Keratinocyte (primary cell): ENCODE measurements around the gene INPP5A. TPM values are rescaled to one million over a fixed set of nuclear protein-coding genes. Genes with fewer than 3 reads are reported as not detected.

Experiments
- DNase-seq: peaks from one replicate; pipeline ENCODE4 v3.0.0-alpha.2; 2011; ENCODE audit warnings: low read depth, missing footprints, low spot score
- FAIRE-seq: peaks from 2 replicates; lab custom pipeline; 2011; peaks lifted over from hg19 to GRCh38; lab: Jason Lieb, UNC
- H2AFZ ChIP-seq: 2 replicates; pipeline ENCODE4 v1.6.0; 2012; ENCODE audit warnings: low read length, control low read depth, inconsistent platforms; ENCODE audit not compliant: control insufficient read depth
- H3K27ac ChIP-seq: 2 replicates; pipeline ENCODE4 v1.5.1; 2011; ENCODE audit warnings: low read length; ENCODE audit not compliant: control insufficient read depth, insufficient read depth
- H3K27me3 ChIP-seq: 3 replicates; pipeline ENCODE4 v1.6.0; 2011; ENCODE audit warnings: low read length; ENCODE audit not compliant: control insufficient read depth, insufficient read depth; ENCODE audit errors: extremely low read depth
- H3K36me3 ChIP-seq, 2 experiments: 2 replicates in 1 of 2; 3 replicates in 1 of 2; pipeline ENCODE4 v1.5.1; 2011; ENCODE audit warnings: low read length in 2 of 2, mild to moderate bottlenecking in 1 of 2; ENCODE audit not compliant: control insufficient read depth in 2 of 2, insufficient read depth in 2 of 2; ENCODE audit errors: extremely low read depth in 1 of 2
- H3K4me1 ChIP-seq: 3 replicates; pipeline ENCODE4 v1.5.1; 2011; ENCODE audit warnings: low read length; ENCODE audit not compliant: control insufficient read depth, insufficient read depth; ENCODE audit errors: extremely low read depth
- H3K4me2 ChIP-seq: 3 replicates; pipeline ENCODE4 v1.6.0; 2011; ENCODE audit warnings: low read depth, low read length; ENCODE audit not compliant: control insufficient read depth, insufficient read depth; ENCODE audit errors: extremely low read depth
- H3K4me3 ChIP-seq, 3 experiments: fragments of 200-600 bp in 1 of 3; sonication (generic) in 1 of 3; 2 replicates in 2 of 3; 3 replicates in 1 of 3; pipeline ENCODE4 v1.5.1; 2011 to 2016; ENCODE audit warnings: low read length in 3 of 3, mild to moderate bottlenecking in 3 of 3, control low read depth in 2 of 3, inconsistent platforms in 1 of 3, low read depth in 1 of 3, mixed read lengths in 1 of 3, mixed run types in 1 of 3, moderate library complexity in 1 of 3; ENCODE audit not compliant: control insufficient read depth in 2 of 3, insufficient read depth in 2 of 3; ENCODE audit errors: extremely low read depth in 1 of 3
- H3K79me2 ChIP-seq: 2 replicates; pipeline ENCODE4 v1.6.0; 2012; ENCODE audit warnings: low read length; ENCODE audit not compliant: control insufficient read depth, insufficient read depth
- H3K9ac ChIP-seq: 3 replicates; pipeline ENCODE4 v1.6.0; 2011; ENCODE audit warnings: low read length; ENCODE audit not compliant: control insufficient read depth, insufficient read depth; ENCODE audit errors: extremely low read depth
- H3K9me1 ChIP-seq: 3 replicates; pipeline ENCODE4 v1.6.0; 2011; ENCODE audit warnings: low read length; ENCODE audit not compliant: control insufficient read depth, insufficient read depth; ENCODE audit errors: extremely low read depth
- H3K9me3 ChIP-seq: 2 replicates; pipeline ENCODE4 v1.5.1; 2012; ENCODE audit warnings: low read depth, low read length; ENCODE audit not compliant: control insufficient read depth
- H4K20me1 ChIP-seq: 3 replicates; pipeline ENCODE4 v1.6.0; 2011; ENCODE audit warnings: low read length; ENCODE audit not compliant: control insufficient read depth, insufficient read depth; ENCODE audit errors: extremely low read depth
- EZH2 ChIP-seq: IDR thresholded peaks from one replicate; pipeline ENCODE4 v1.6.1; 2012; ENCODE audit warnings: inconsistent platforms, mild to moderate bottlenecking, low read length, moderate library complexity
- dilution Hi-C: fragments of 300-500 bp; cut with MboI; formaldehyde crosslinking; loops from one replicate; pipeline ENCODE4 v1.7.0; 2020; ENCODE audit warnings: low sequenced_read_pairs; ENCODE audit not compliant: extremely low pct_ligation_motif_present
- polyA plus RNA-seq, 5 experiments: library from polyadenylated mRNA; depleted of rRNA in 3 of 5; stranded (reverse) in 3 of 5; stranded (forward) in 1 of 5; unstranded in 1 of 5; fragments of >200 nt; gene quantifications; 1 replicate in 1 of 5; 2 replicates in 3 of 5; 3 replicates in 1 of 5; pipeline versions ENCODE4 v1.2.1 to v1.2.3, GENCODE V29; 2011 to 2012; ENCODE audit warnings: missing spikeins in 2 of 5, low read depth in 1 of 5, low replicate concordance in 1 of 5
- TF ChIP-seq, protein P1 (sequence below), 3 experiments: IDR thresholded peaks in 1 of 3; conservative IDR thresholded peaks in 1 of 3; optimal IDR thresholded peaks in 1 of 3; 2 replicates in 2 of 3; 3 replicates in 1 of 3; pipeline versions ENCODE3 to v1.5.1; 2011; ENCODE audit warnings: low read length in 3 of 3, mild to moderate bottlenecking in 3 of 3, moderate library complexity in 2 of 3, control low read depth in 1 of 3, inconsistent platforms in 1 of 3; ENCODE audit not compliant: insufficient read depth in 2 of 3; ENCODE audit errors: extremely low read depth in 1 of 3

Gene INPP5A
- polyA plus RNA-seq, 1 donor (not counting 4 experiments of a cell fraction or from before 2014, with no cell fraction given): 11.2 TPM

DNA sequence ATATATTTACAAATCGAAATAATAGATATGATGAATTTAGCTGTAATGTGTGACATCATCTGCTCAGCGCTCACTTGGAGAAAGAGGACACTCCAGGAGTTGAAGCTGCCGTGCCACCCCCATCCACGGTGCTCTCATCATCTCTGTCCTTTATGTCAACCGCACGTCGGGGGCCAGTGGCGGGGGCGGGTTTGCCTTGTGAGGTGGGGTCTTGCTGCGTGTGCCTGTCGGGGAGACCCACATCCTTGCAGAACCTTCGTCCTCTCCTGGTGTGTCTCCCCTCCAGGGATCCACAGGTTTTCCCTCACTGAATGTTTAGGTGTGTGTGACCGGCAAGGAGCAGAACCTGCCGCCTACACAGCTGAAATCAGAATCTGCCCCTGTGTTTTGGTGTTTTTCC lies 71.6 kb downstream of the INPP5A start:
- TF ChIP-seq EZH2: no peak
- TF ChIP-seq, protein P1, sequence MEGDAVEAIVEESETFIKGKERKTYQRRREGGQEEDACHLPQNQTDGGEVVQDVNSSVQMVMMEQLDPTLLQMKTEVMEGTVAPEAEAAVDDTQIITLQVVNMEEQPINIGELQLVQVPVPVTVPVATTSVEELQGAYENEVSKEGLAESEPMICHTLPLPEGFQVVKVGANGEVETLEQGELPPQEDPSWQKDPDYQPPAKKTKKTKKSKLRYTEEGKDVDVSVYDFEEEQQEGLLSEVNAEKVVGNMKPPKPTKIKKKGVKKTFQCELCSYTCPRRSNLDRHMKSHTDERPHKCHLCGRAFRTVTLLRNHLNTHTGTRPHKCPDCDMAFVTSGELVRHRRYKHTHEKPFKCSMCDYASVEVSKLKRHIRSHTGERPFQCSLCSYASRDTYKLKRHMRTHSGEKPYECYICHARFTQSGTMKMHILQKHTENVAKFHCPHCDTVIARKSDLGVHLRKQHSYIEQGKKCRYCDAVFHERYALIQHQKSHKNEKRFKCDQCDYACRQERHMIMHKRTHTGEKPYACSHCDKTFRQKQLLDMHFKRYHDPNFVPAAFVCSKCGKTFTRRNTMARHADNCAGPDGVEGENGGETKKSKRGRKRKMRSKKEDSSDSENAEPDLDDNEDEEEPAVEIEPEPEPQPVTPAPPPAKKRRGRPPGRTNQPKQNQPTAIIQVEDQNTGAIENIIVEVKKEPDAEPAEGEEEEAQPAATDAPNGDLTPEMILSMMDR (optimal IDR thresholded peaks at IDR 0.05 in 1 of 3, IDR thresholded peaks at IDR 0.05 in 1 of 3, conservative IDR thresholded peaks at IDR 0.05 in 1 of 3; ENCODE audit: extremely low read depth in 1 of 3, insufficient read depth in 2 of 3, low read length in 3 of 3): no peak
- no peak for FAIRE-seq
- Histone ChIP-seq H2AFZ (no peak overlapping the region), H3K27ac (no peak overlapping the region), H3K27me3 (no peaks in the 10 kb centered on the region), H3K36me3 (no peaks in the 10 kb centered on the region), H3K4me2 (no peak overlapping the region), H3K9me1 (no peaks in the 10 kb centered on the region), H3K4me1 (no peaks in the 10 kb centered on the region), H4K20me1 (no peaks in the 10 kb centered on the region), H3K9me3 (no peaks in the 10 kb centered on the region), H3K9ac (no peak overlapping the region), H3K4me3 (no peak overlapping the region), H3K79me2 (peaks cover 2% of the 10 kb centered on the region)
- dilution Hi-C loops: no loop called here
- no peak for DNase-seq

DNA sequence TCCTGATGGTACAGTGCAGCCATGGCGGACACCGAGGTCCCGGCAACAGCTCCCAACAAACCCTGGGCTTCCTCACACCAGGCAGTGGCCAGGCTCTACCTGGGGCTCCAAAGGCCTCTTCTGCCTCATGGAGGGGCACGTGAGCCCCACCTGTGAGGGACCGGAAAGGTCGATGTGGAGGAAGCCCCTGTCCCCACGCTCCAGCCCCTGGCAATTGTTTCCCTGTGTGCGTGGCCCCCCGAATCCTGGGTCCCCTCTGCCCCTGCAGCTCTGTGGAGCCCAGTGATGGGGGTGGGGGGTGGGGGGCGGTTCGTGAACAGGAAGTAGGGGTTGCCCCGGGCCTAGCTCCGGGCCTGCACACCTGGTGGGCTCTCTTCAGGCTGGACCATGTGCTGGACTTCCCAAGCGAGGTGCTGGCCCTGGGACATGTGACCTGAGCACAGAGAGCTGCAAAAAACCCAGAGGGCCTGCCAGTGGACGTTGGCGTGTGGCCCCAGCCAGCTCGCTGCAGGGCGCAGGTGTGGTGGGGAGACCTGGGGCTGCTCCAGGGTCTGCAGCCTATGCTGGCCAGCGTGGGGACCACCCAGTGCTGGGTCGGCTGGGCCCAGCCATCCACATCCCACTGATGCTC lies 72.6 kb downstream of the INPP5A start:
- H3K9ac ChIP-seq: no peak overlapping the region
- H2AFZ ChIP-seq: no peak overlapping the region
- dilution Hi-C loops: no loop called here
- H3K4me1 ChIP-seq: no peaks in the 10 kb centered on the region
- H3K79me2 ChIP-seq: peaks cover 2% of the 10 kb centered on the region
- no peak overlapping the region for H3K4me2 ChIP-seq
- H3K27ac ChIP-seq: no peak overlapping the region
- TF ChIP-seq EZH2: no peak
- TF ChIP-seq, protein P1 (optimal IDR thresholded peaks at IDR 0.05 in 1 of 3, IDR thresholded peaks at IDR 0.05 in 1 of 3, conservative IDR thresholded peaks at IDR 0.05 in 1 of 3; ENCODE audit: extremely low read depth in 1 of 3, insufficient read depth in 2 of 3, low read length in 3 of 3): no peak
- no peaks in the 10 kb centered on the region for H4K20me1 ChIP-seq
- no peaks in the 10 kb centered on the region for H3K27me3 ChIP-seq
- FAIRE-seq (no peak), DNase-seq (no peak)
- H3K36me3 ChIP-seq: no peaks in the 10 kb centered on the region
- no peaks in the 10 kb centered on the region for H3K9me1 ChIP-seq
- H3K9me3 ChIP-seq: no peaks in the 10 kb centered on the region
- no peak overlapping the region for H3K4me3 ChIP-seq
